CD4-positive, alpha-beta T cell treated with Interleukin-17A for 4 hours (primary cell): Measurements from ENCODE around the gene INTS1.
"Not testable (repeated sequence)": the region's sequence is repeated elsewhere in the genome, so short reads cannot be mapped to it uniquely, and the experiment has no call there.

Experiments used
- DNase-seq: peaks from one replicate; pipeline ENCODE4 v3.0.0-alpha.2; 2020; ENCODE audit warnings: mixed read lengths

INTS1 gene

GRCh38 chr7:1529383-1530116, 25.4 kb upstream of the INTS1 start:
- no peak for DNase-seq

GRCh38 chr7:1526271-1526754, 22.1 kb upstream of the INTS1 start:
- DNase-seq, result no peak

- no peak for DNase-seq
These were observed 21.2 kb upstream of the INTS1 start for GRCh38 chr7:1525409-1525808.

GRCh38 chr7:1523844-1524243, 19.7 kb upstream of the INTS1 start:
- DNase-seq, result no peak

GRCh38 chr7:1523208-1523607, 19.0 kb upstream of the INTS1 start:
- no peak for DNase-seq

- DNase-seq, result no peak
These were observed 17.3 kb upstream of the INTS1 start for GRCh38 chr7:1521456-1521855.

- DNase-seq, result no peak
These were observed 16.5 kb upstream of the INTS1 start for GRCh38 chr7:1520539-1521234.

- not testable (repeated sequence) for DNase-seq
These were observed 15.2 kb upstream of the INTS1 start for GRCh38 chr7:1519322-1519922.

- DNase-seq, result no peak
These were observed 12.5 kb upstream of the INTS1 start for GRCh38 chr7:1516586-1517251.

- not testable (repeated sequence) for DNase-seq
These were observed 11.3 kb upstream of the INTS1 start for GRCh38 chr7:1515509-1515967.

- DNase-seq, result no peak
These were observed 10.8 kb upstream of the INTS1 start for GRCh38 chr7:1514995-1515401.

- no peak for DNase-seq
These were observed 10.2 kb upstream of the INTS1 start for GRCh38 chr7:1514407-1514806.

GRCh38 chr7:1513657-1514095, 9.5 kb upstream of the INTS1 start:
- no peak for DNase-seq

GRCh38 chr7:1512781-1513656, 8.8 kb upstream of the INTS1 start:
- DNase-seq, result peak; percentile 72

GRCh38 chr7:1511444-1512422, 7.5 kb upstream of the INTS1 start:
- no peak for DNase-seq

- no peak for DNase-seq
These were observed 6.6 kb upstream of the INTS1 start for GRCh38 chr7:1510780-1511154.

GRCh38 chr7:1509226-1509625, 5.0 kb upstream of the INTS1 start:
- no peak for DNase-seq

GRCh38 chr7:1508277-1508758, 4.1 kb upstream of the INTS1 start:
- DNase-seq, result no peak

GRCh38 chr7:1505731-1506550, 1.8 kb upstream of the INTS1 start:
- DNase-seq, result peak; percentile 21

- no peak for DNase-seq
These were observed 799 bp downstream of the INTS1 start for GRCh38 chr7:1503390-1503789.
